ENCODE measurements around the gene SLCO3A1.

GRCh38 chr15:91824256-91824655, 29.3 kb upstream of the SLCO3A1 start:
- TF ChIP-seq POLR2A (IDR thresholded peaks at IDR 0.05) (no peak), CTCF (IDR thresholded peaks at IDR 0.05) (no peak)
